HepG2 (cell line): ENCODE measurements around the gene OPTN. TPM values are rescaled to one million over a fixed set of nuclear protein-coding genes. Genes with fewer than 3 reads are reported as not detected.

Experiments
- ATAC-seq: fragments of 200-7000 bp; cut with Tn5 transposase; 3 replicates; pipeline ENCODE4 v1.9.1; 2020; ENCODE audit warnings: mild to moderate bottlenecking, moderate library complexity
- BruUV-seq: library from RNA; stranded (reverse); fragments of 400-500 nt; replicated peaks from 2 replicates; lab custom pipeline; 2021; lab: Mats Ljungman, UMichigan
- CTCF ChIA-PET: fragments of 300-600 bp; formaldehyde crosslinking; extraction: SDS; loops from one replicate; lab custom pipeline; 2021; ENCODE audit warnings: low total read pairs, inconsistent platforms, low intra/inter-chr PET ratio; lab: Yijun Ruan, JAX
- POLR2A ChIA-PET: fragments of 350-600 bp; sonication (Branson Sonifier 250); formaldehyde crosslinking; loops from one replicate; lab custom pipeline; 2020; ENCODE audit warnings: antibody characterized with exemption, inconsistent platforms; lab: Yijun Ruan, JAX
- DNase-seq: peaks from one replicate; pipeline ENCODE4 v3.0.0-alpha.2; 2015; ENCODE audit warnings: low spot score
- FAIRE-seq: peaks from 3 replicates; lab custom pipeline; 2011; peaks lifted over from hg19 to GRCh38; lab: Jason Lieb, UNC
- H2AFZ ChIP-seq: one replicate; pipeline ENCODE4 v1.6.1; 2011; ENCODE audit warnings: low read length, inconsistent platforms
- H3K27ac ChIP-seq: fragments of 300-600 bp; 3 replicates; pipeline ENCODE4 v1.8.0; 2011; ENCODE audit warnings: mixed run types, mild to moderate bottlenecking, mixed read lengths, low read length, inconsistent platforms; ENCODE audit not compliant: insufficient read depth; ENCODE audit errors: extremely low read length
- H3K27me3 ChIP-seq, 2 experiments: fragments of 200-600 bp in 1 of 2; 2 replicates in 1 of 2; 3 replicates in 1 of 2; pipeline versions ENCODE4 v1.6.0 to v1.8.0; 2011; ENCODE audit warnings: low read length in 2 of 2, mild to moderate bottlenecking in 2 of 2, moderate library complexity in 2 of 2, inconsistent platforms in 1 of 2; ENCODE audit not compliant: insufficient read depth in 2 of 2, control insufficient read depth in 1 of 2
- H3K36me3 ChIP-seq, 2 experiments: fragments of 200-600 bp in 1 of 2; replicated peaks in 1 of 2; 2 replicates in 1 of 2; 3 replicates in 1 of 2; pipeline versions ENCODE4 v1.5.1 to v1.8.0; 2011; ENCODE audit warnings: low read length in 2 of 2, inconsistent platforms in 1 of 2; ENCODE audit not compliant: insufficient read depth in 2 of 2, control insufficient read depth in 1 of 2
- H3K4me1 ChIP-seq: 2 replicates; pipeline ENCODE4 v1.5.1; 2012; ENCODE audit warnings: low read length, inconsistent platforms; ENCODE audit not compliant: insufficient read depth
- H3K4me2 ChIP-seq: 2 replicates; pipeline ENCODE4 v1.6.0; 2011; ENCODE audit warnings: low read depth, low read length, inconsistent platforms
- H3K4me3 ChIP-seq, 3 experiments: fragments of 200-600 bp in 1 of 3; sonication (generic), shearing (Covaris generic) in 1 of 3; replicated peaks in 1 of 3; 2 replicates each; pipeline ENCODE4 v1.5.1; 2011 to 2016; ENCODE audit warnings: low read length in 3 of 3, inconsistent platforms in 2 of 3, low read depth in 2 of 3, mild to moderate bottlenecking in 2 of 3, control low read depth in 1 of 3, mixed read lengths in 1 of 3; ENCODE audit not compliant: insufficient read depth in 1 of 3
- H3K79me2 ChIP-seq: one replicate; pipeline ENCODE4 v1.6.1; 2011; ENCODE audit warnings: low read length, inconsistent platforms; ENCODE audit not compliant: insufficient read depth
- H3K9ac ChIP-seq: 2 replicates; pipeline ENCODE4 v1.6.0; 2011; ENCODE audit warnings: mild to moderate bottlenecking, low read depth, low read length, inconsistent platforms; ENCODE audit not compliant: insufficient read depth
- H3K9me3 ChIP-seq: 2 replicates; pipeline ENCODE4 v1.5.1; 2012; ENCODE audit warnings: mild to moderate bottlenecking, low read length
- H4K20me1 ChIP-seq: 2 replicates; pipeline ENCODE4 v1.6.0; 2011; ENCODE audit warnings: inconsistent platforms, mild to moderate bottlenecking, low read length, moderate library complexity; ENCODE audit not compliant: insufficient read depth
- MATR3 ChIP-seq: sonication (generic); formaldehyde crosslinking; IDR thresholded peaks from 2 replicates; pipeline ENCODE4 v1.4.0; 2020; ENCODE audit warnings: missing genetic modification reagents
- PCBP2 ChIP-seq: fragments of 200-400 bp; formaldehyde crosslinking; optimal IDR thresholded peaks from 2 replicates; pipeline ENCODE3; 2018; ENCODE audit warnings: low read length, low read depth; ENCODE audit not compliant: poor library complexity, severe bottlenecking
- POGZ ChIP-seq: sonication (generic); formaldehyde crosslinking; IDR thresholded peaks from 2 replicates; pipeline ENCODE4 v1.4.0; 2020; ENCODE audit warnings: mild to moderate bottlenecking, missing genetic modification reagents
- SRSF4 ChIP-seq: fragments of 200-400 bp; formaldehyde crosslinking; IDR thresholded peaks from one replicate; pipeline ENCODE4 v1.6.1; 2018; ENCODE audit warnings: mild to moderate bottlenecking, low read depth, low read length, moderate library complexity; ENCODE audit not compliant: poor library complexity, severe bottlenecking
- SRY ChIP-seq: sonication (generic); formaldehyde crosslinking; IDR thresholded peaks from 2 replicates; pipeline ENCODE4 v1.8.0; 2022; ENCODE audit warnings: mild to moderate bottlenecking, missing genetic modification reagents
- TOE1 ChIP-seq: sonication (generic); formaldehyde crosslinking; IDR thresholded peaks from 2 replicates; pipeline ENCODE4 v1.4.0; 2020; ENCODE audit warnings: mild to moderate bottlenecking, missing genetic modification reagents
- YEATS2 ChIP-seq: sonication (generic); formaldehyde crosslinking; IDR thresholded peaks from 2 replicates; pipeline ENCODE4 v1.4.0; 2020; ENCODE audit warnings: missing genetic modification reagents, borderline replicate concordance
- ZBTB26 ChIP-seq: IDR thresholded peaks from 2 replicates; pipeline ENCODE4 v1.6.1; 2016; ENCODE audit warnings: missing compliant biosample characterization, missing genetic modification reagents, borderline replicate concordance
- ZNF101 ChIP-seq: sonication (generic); formaldehyde crosslinking; IDR thresholded peaks from 2 replicates; pipeline ENCODE4 v1.4.0; 2020; ENCODE audit warnings: mild to moderate bottlenecking, low read depth, missing genetic modification reagents, borderline replicate concordance
- ZNF335 ChIP-seq: sonication (generic); formaldehyde crosslinking; IDR thresholded peaks from 2 replicates; pipeline ENCODE4 v1.4.0; 2020; ENCODE audit warnings: missing genetic modification reagents
- ZNF614 ChIP-seq: IDR thresholded peaks from 2 replicates; pipeline ENCODE4 v1.6.1; 2018; ENCODE audit warnings: missing biosample characterization, missing genetic modification reagents, inconsistent platforms, borderline replicate concordance
- ZNF816 ChIP-seq: sonication (generic); formaldehyde crosslinking; IDR thresholded peaks from 2 replicates; pipeline ENCODE4 v1.8.0; 2022; ENCODE audit warnings: missing genetic modification reagents, mild to moderate bottlenecking, borderline replicate concordance
- WGBS: methylation state at CpG from one replicate; pipeline ENCODE4 v1.1.6; 2017; ENCODE audit warnings: low lambda C conversion rate; 5-methylcytosine and 5-hydroxymethylcytosine counted together
- in situ Hi-C: cut with HindIII; loops from 2 replicates; pipeline ENCODE4 v1.10.0; 2017; ENCODE audit warnings: low pct_unique_long_range_greater_than_20kb; ENCODE audit not compliant: extremely low pct_ligation_motif_present
- intact Hi-C: fragments of 100-400 bp; cut with micrococcal nuclease; formaldehyde crosslinking; loops from one replicate; pipeline ENCODE4 v1.10.0; 2022; ENCODE audit not compliant: unreplicated experiment
- polyA plus RNA-seq, 8 experiments: library from polyadenylated mRNA; depleted of rRNA in 3 of 8; stranded (reverse) in 7 of 8; unstranded in 1 of 8; fragments of >200 nt; fragmentation: Illumina TruSeq in 4 of 8; extraction: Trizol in 4 of 8; gene quantifications; 2 replicates each; pipeline versions ENCODE4 v1.2.1 to v1.2.3, GENCODE V29; 2011 to 2016; ENCODE audit warnings: low read depth in 4 of 8, missing spikeins in 1 of 8, mixed read lengths in 1 of 8; ENCODE audit not compliant: insufficient read depth in 1 of 8
- total RNA-seq, 5 experiments: library from RNA; depleted of rRNA; stranded (reverse); fragments of >200 nt; fragmentation: Illumina TruSeq; extraction: Trizol; gene quantifications; 2 replicates each; pipeline ENCODE4 v1.2.3, GENCODE V29; 2016; ENCODE audit warnings: low read depth in 1 of 5
- TF ChIP-seq, protein P1 (sequence below): sonication (generic); formaldehyde crosslinking; IDR thresholded peaks from 2 replicates; pipeline ENCODE4 v1.5.0; 2020; ENCODE audit warnings: mild to moderate bottlenecking, missing genetic modification reagents, borderline replicate concordance

Gene OPTN
- total and polyA plus RNA-seq, 2 of the 13 experiments (the other 11 are each of a cell fraction or from before 2014, with no cell fraction given) = 13.4 to 46.6 TPM

DNA sequence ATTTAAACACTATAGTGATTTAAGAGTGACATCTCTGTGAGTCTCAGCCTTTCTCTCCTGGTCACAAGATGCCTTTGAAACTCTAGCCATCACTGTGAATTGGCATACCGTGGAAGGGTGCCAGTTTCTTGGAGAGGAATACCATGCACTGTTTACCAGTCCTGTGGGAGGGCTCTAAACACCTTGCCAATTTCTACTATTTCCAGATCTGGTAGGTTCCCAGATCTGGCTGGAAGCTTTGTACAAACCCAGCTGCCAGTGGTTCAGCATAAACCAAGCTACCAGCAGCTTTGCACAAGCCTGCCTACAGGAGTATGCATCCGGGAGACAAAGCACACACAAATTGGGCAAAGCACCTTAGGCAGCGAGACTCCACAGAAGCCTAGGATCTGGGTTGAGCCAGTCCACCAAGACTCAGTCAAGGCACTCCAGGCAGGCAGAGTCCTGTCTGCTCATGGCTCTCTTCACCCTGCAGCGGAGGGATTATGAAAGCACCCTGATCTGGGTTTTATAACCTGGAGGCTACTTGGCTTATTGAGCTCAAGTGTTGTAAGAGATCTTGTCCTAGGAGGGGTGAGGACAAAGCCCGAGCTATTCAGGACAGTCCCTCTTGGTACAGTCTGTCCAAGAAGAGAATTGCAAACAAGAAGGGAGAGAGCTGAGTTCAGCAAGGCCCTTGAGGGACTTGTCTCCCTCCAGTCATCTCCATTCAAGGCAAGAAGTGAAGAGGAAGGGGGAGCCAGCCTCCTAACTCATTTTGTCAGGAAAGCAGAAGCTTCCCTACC, 85.0 kb downstream of the OPTN start:
- DNase-seq = no peak
- CTCF ChIA-PET = no interaction called here
- no peaks in the 10 kb centered on the region for H3K79me2 ChIP-seq
- H3K27ac ChIP-seq = no peak overlapping the region
- BruUV-seq = no TSS peak
- no peaks in the 10 kb centered on the region for H3K9me3 ChIP-seq
- H3K4me3 ChIP-seq = no peak overlapping the region
- 100% methylated on average over 4 of the region's 5 CpGs for WGBS
- peaks cover 6 to 65% of the 10 kb centered on the region in 2 experiments for H3K36me3 ChIP-seq
- H3K4me2 ChIP-seq = no peak overlapping the region
- no peak for ATAC-seq
- no peak overlapping the region for H3K9ac ChIP-seq
- H3K27me3 ChIP-seq = no peaks in the 10 kb centered on the region
- FAIRE-seq = no peak
- no peaks in the 10 kb centered on the region for H3K4me1 ChIP-seq
- TF ChIP-seq ZNF614 (CRISPR knock-in tag) = no peak
- no peak for TF ChIP-seq PCBP2
- TF ChIP-seq ZNF335 (CRISPR knock-in tag) = no peak
- no peak for TF ChIP-seq YEATS2 (CRISPR knock-in tag)
- TF ChIP-seq POGZ (CRISPR knock-in tag) = no peak
- TF ChIP-seq SRY (CRISPR knock-in tag) = no peak
- no peak for TF ChIP-seq ZNF816 (CRISPR knock-in tag)
- TF ChIP-seq TOE1 = no peak
- no peak for TF ChIP-seq MATR3 (CRISPR knock-in tag)
- no peak for TF ChIP-seq SRSF4
- no peak for TF ChIP-seq ZNF101
- TF ChIP-seq, protein P1, sequence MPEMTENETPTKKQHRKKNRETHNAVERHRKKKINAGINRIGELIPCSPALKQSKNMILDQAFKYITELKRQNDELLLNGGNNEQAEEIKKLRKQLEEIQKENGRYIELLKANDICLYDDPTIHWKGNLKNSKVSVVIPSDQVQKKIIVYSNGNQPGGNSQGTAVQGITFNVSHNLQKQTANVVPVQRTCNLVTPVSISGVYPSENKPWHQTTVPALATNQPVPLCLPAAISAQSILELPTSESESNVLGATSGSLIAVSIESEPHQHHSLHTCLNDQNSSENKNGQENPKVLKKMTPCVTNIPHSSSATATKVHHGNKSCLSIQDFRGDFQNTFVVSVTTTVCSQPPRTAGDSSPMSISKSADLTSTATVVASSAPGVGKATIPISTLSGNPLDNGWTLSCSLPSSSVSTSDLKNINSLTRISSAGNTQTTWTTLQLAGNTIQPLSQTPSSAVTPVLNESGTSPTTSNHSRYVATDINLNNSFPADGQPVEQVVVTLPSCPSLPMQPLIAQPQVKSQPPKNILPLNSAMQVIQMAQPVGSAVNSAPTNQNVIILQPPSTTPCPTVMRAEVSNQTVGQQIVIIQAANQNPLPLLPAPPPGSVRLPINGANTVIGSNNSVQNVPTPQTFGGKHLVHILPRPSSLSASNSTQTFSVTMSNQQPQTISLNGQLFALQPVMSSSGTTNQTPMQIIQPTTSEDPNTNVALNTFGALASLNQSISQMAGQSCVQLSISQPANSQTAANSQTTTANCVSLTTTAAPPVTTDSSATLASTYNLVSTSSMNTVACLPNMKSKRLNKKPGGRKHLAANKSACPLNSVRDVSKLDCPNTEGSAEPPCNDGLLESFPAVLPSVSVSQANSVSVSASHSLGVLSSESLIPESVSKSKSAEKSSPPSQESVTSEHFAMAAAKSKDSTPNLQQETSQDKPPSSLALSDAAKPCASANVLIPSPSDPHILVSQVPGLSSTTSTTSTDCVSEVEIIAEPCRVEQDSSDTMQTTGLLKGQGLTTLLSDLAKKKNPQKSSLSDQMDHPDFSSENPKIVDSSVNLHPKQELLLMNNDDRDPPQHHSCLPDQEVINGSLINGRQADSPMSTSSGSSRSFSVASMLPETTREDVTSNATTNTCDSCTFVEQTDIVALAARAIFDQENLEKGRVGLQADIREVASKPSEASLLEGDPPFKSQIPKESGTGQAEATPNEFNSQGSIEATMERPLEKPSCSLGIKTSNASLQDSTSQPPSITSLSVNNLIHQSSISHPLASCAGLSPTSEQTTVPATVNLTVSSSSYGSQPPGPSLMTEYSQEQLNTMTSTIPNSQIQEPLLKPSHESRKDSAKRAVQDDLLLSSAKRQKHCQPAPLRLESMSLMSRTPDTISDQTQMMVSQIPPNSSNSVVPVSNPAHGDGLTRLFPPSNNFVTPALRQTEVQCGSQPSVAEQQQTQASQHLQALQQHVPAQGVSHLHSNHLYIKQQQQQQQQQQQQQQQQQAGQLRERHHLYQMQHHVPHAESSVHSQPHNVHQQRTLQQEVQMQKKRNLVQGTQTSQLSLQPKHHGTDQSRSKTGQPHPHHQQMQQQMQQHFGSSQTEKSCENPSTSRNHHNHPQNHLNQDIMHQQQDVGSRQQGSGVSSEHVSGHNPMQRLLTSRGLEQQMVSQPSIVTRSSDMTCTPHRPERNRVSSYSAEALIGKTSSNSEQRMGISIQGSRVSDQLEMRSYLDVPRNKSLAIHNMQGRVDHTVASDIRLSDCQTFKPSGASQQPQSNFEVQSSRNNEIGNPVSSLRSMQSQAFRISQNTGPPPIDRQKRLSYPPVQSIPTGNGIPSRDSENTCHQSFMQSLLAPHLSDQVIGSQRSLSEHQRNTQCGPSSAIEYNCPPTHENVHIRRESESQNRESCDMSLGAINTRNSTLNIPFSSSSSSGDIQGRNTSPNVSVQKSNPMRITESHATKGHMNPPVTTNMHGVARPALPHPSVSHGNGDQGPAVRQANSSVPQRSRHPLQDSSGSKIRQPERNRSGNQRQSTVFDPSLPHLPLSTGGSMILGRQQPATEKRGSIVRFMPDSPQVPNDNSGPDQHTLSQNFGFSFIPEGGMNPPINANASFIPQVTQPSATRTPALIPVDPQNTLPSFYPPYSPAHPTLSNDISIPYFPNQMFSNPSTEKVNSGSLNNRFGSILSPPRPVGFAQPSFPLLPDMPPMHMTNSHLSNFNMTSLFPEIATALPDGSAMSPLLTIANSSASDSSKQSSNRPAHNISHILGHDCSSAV (CRISPR knock-in tag) = no peak
- TF ChIP-seq ZBTB26 = no peak
- intact Hi-C loops = no loop called here
- POLR2A ChIA-PET = no interaction called here
- H4K20me1 ChIP-seq = no peaks in the 10 kb centered on the region
- in situ Hi-C loops = no loop called here
- no peak overlapping the region for H2AFZ ChIP-seq
